GM10266 (cell line): Measurements from ENCODE around the gene MESD.

ENCODE experiments used
- DNase-seq: peaks from one replicate; pipeline ENCODE4 v3.0.0; 2012; ENCODE audit errors: extremely low spot score
- CTCF ChIP-seq: IDR thresholded peaks from 2 replicates; pipeline ENCODE4 v1.5.1; 2012; ENCODE audit warnings: mild to moderate bottlenecking, low read depth; ENCODE audit not compliant: control insufficient read depth, insufficient read depth; ENCODE audit errors: missing control alignments

The MESD gene

DNA sequence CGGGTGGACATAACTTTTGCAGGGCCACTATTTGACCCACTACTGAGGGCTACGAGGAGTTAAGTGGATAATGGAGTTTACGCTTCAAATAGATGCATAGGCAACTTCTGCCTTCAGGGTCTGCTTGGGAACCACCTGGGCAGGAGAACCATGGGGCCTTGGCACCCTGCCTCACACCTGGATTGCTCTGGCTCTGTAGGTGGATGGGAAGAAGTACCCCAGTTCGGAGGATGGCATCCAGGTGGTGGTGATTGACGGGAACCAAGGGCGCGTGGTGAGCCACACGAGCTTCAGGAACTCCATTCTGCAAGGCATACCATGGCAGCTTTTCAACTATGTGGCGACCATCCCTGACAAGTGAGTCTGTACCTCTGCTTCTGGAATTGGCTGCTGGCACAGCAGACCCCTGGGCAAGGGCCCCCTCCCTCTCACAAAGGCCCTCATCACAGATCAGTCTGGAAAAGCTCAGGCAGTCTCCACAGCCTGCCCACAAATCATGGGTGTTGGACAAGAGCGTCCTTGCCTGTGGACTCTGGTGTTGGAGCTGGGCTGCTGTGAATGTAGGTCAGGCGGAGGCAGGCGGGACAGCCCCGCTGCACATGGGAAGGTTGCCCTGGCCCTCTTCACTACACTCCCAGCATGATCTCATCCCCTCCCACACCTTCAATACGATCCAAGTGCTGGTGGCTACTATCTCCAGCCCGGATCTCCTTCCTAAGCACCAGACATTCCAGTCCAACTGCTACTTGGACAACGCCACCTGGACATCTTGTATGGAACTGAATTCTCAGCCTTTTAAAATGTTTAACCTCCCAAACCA, 46.7 kb downstream of the MESD start:
- no peak for DNase-seq
- no peak for TF ChIP-seq CTCF

GRCh38 chr15:80942266-80942665, 47.4 kb downstream of the MESD start:
- no peak for DNase-seq
- TF ChIP-seq CTCF, result no peak

DNA sequence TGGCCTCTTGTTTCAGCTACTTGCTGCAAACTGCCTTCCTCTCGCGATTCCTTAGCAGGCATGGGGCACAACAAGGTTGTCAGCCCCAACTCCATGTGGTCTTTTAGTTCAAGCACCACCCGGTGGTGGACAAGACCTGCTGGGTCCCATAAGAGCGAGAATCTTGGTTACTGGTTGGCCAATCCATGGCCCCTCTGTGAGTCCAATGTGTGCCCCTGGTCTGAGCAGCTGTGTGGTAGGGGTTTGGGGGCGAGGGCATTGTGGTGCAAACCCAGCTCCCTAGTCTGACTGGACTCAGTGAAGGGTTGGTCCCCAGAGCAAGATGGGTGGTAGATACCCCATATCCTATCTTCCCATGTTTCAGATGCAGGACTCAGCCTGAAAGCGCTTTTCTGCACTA, 48.8 kb downstream of the MESD start:
- DNase-seq, result no peak
- no peak for TF ChIP-seq CTCF

DNA sequence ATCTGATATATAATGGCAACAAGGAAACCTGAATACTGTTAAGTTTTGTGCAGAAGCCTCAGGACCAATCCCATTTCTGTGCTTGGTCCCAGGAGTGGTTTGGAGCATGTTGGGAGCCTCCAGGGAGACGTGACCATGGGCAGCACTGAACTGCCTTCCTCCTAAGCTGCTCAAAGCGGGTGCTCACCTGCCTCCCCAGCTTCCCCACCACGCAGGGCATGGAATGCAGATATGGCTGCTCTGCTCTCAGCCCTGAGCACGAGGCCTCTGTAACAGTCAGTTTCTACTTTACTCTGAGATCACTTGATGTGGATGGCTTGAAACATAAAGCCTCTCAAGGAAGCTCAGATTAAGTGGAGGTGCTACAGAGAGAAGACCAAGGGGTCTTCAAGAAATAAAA, 49.3 kb downstream of the MESD start:
- DNase-seq, result no peak
- no peak for TF ChIP-seq CTCF

DNA sequence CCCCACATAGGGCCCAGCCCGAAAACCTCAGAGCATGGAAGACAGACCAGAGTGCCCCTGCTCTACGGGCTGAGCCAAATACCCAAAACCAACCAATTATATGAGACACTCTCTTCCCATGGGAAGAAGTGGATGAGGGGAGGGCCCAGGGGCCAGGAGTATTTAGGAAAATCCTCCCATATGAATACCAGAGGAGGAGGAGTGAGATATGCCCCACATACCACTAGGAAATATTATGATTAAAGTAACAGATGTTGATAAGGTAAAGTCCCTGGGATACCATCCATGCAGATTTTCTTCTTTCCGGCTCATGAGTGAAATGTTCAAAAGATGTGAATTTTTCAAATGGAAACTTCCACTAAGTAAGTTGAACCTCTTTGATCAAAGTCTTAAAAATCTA, 50.4 kb downstream of the MESD start:
- DNase-seq, result no peak
- TF ChIP-seq CTCF, result no peak

DNA sequence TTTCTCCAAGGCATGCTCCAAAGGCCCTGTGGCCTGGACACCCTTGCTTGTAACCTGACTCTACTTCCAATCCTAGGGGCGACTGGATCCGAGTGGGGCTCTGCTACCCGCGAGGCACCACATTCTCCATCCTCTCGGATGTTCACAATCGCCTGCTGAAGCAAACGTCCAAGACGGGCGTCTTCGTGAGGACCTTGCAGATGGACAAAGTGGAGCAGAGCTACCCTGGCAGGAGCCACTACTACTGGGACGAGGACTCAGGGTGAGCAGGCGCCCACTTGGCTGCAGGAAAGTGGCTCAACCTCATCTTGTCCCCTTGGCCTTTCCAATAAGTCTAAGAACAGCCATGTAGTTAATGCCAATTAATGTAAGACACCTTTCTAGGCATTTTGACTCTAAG, 51.9 kb downstream of the MESD start:
- DNase-seq, result no peak
- no peak for TF ChIP-seq CTCF

DNA sequence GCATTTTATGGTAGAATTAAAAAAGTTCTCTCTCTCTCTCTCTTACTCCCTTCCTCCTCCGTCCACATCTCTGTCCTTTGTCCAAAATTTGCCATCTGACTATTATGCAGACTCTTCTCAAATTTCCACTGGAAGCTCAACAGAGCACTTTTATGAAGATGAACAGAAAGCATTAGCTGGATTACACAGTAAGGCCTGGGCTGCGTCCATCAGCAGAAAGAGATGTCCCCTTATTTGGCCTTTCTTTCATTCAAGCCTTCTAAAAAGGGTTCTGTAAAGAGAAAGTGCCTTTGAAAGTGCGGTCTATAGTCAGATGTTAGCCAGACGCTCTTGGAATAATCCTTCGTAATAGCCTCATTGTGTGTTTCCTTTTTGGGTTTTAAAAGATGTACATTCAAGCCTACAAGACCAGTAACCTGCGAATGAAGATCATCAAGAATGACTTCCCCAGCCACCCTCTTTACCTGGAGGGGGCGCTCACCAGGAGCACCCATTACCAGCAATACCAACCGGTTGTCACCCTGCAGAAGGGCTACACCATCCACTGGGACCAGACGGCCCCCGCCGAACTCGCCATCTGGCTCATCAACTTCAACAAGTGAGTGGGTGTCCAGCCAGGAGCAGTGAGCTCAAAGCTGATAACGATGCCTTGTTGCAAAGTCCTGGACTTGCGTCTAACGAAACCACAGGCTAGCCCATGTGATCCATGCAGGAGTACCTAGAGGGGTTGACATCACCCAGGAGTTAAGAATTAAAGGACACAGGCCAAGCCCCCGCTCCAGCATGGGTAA, 53.1 kb downstream of the MESD start:
- no peak for TF ChIP-seq CTCF

More for the DNA sequence above, 53.1 kb downstream of the MESD start:
- DNase-seq, result no peak
